Neural crest cell (in vitro differentiated cells): ENCODE data around the gene CP. TPM values are rescaled to one million over a fixed set of nuclear protein-coding genes. Genes with fewer than 3 reads are reported as not detected.

Experiments used
- DNase-seq: peaks from one replicate; pipeline ENCODE4 v3.0.0; 2021; ENCODE audit warnings: low read depth, mixed read lengths, low spot score
- H3K27ac Mint-ChIP-seq: one replicate; pipeline ENCODE4 v1.8.0; 2021; ENCODE audit warnings: mild to moderate bottlenecking, mixed read lengths; ENCODE audit not compliant: unreplicated experiment
- H3K27me3 Mint-ChIP-seq: 2 replicates; pipeline ENCODE4 v1.8.0; 2021; ENCODE audit warnings: low read depth, mild to moderate bottlenecking, mixed read lengths
- H3K36me3 Mint-ChIP-seq: 2 replicates; pipeline ENCODE4 v1.8.0; 2021; ENCODE audit warnings: low read depth, mild to moderate bottlenecking, mixed read lengths
- H3K4me1 Mint-ChIP-seq: 2 replicates; pipeline ENCODE4 v1.8.0; 2021; ENCODE audit warnings: mixed read lengths
- H3K4me3 Mint-ChIP-seq: one replicate; pipeline ENCODE4 v1.8.0; 2021; ENCODE audit warnings: mild to moderate bottlenecking, mixed read lengths
- H3K9me3 Mint-ChIP-seq: 2 replicates; pipeline ENCODE4 v1.8.0; 2021; ENCODE audit warnings: mixed read lengths
- CTCF ChIP-seq: fragments of 200-600 bp; sonication (generic); conservative IDR thresholded peaks from 2 replicates; pipeline ENCODE4 v1.5.0; 2021; ENCODE audit warnings: antibody characterized with exemption, mild to moderate bottlenecking
- total RNA-seq: library from RNA; stranded (reverse); gene quantifications from 2 replicates; pipeline ENCODE4 v1.2.1, GENCODE V29; 2021

The CP gene
- total RNA-seq, 1 donor from 2014 or later: 0.42 TPM

GRCh38 chr3:149181182-149181581 lies 40.4 kb downstream of the CP start:
- no peak for TF ChIP-seq CTCF
- peaks cover 15% of the 10 kb centered on the region for H3K36me3 Mint-ChIP-seq
- no peak overlapping the region for H3K27ac Mint-ChIP-seq
- peaks cover 9% of the 10 kb centered on the region for H3K9me3 Mint-ChIP-seq
- H3K27me3 Mint-ChIP-seq: no peaks in the 10 kb centered on the region
- H3K4me1 Mint-ChIP-seq: peaks cover 6% of the 10 kb centered on the region
- H3K4me3 Mint-ChIP-seq: no peak overlapping the region
- no peak for DNase-seq

- Mint-ChIP-seq H3K4me1 (no peaks in the 10 kb centered on the region), H3K9me3 (peaks cover 3% of the 10 kb centered on the region), H3K36me3 (peaks cover 12% of the 10 kb centered on the region), H3K4me3 (no peak overlapping the region), H3K27me3 (no peaks in the 10 kb centered on the region), H3K27ac (no peak overlapping the region)
- DNase-seq: no peak
- TF ChIP-seq CTCF: no peak
These were observed 41.5 kb downstream of the CP start for GRCh38 chr3:149180057-149180573.

- H3K9me3 Mint-ChIP-seq: peaks cover 3% of the 10 kb centered on the region
- H3K36me3 Mint-ChIP-seq: peaks cover 13% of the 10 kb centered on the region
- H3K27ac Mint-ChIP-seq: no peak overlapping the region
- DNase-seq: no peak
- no peak overlapping the region for H3K4me3 Mint-ChIP-seq
- no peaks in the 10 kb centered on the region for H3K4me1 Mint-ChIP-seq
- no peaks in the 10 kb centered on the region for H3K27me3 Mint-ChIP-seq
- no peak for TF ChIP-seq CTCF
These were observed 42.4 kb downstream of the CP start for GRCh38 chr3:149179220-149179619.

GRCh38 chr3:149177122-149177521 lies 44.5 kb downstream of the CP start:
- DNase-seq: no peak
- Mint-ChIP-seq H3K4me3 (no peak overlapping the region), H3K36me3 (peaks cover 22% of the 10 kb centered on the region), H3K27ac (no peak overlapping the region), H3K9me3 (peaks cover 3% of the 10 kb centered on the region), H3K27me3 (no peaks in the 10 kb centered on the region), H3K4me1 (no peaks in the 10 kb centered on the region)
- no peak for TF ChIP-seq CTCF

GRCh38 chr3:149174901-149175300 lies 46.7 kb downstream of the CP start:
- peaks cover 29% of the 10 kb centered on the region for H3K36me3 Mint-ChIP-seq

More at GRCh38 chr3:149174901-149175300, 46.7 kb downstream of the CP start:
- no peak for TF ChIP-seq CTCF
- no peak overlapping the region for H3K27ac Mint-ChIP-seq
- H3K27me3 Mint-ChIP-seq: no peaks in the 10 kb centered on the region
- H3K9me3 Mint-ChIP-seq: peaks cover 3% of the 10 kb centered on the region
- DNase-seq: no peak
- H3K4me1 Mint-ChIP-seq: no peaks in the 10 kb centered on the region
- H3K4me3 Mint-ChIP-seq: no peak overlapping the region
